OCI-LY3 (cell line): ENCODE measurements around the gene LRRC32.

Experiments
- H2AFZ ChIP-seq: fragments of 200-600, 300-600 bp; shearing (Covaris generic); 2 replicates; pipeline ENCODE4 v1.6.0; 2014; ENCODE audit warnings: antibody characterized with exemption, low read depth, low read length
- H3K27ac ChIP-seq: fragments of 200-600, 300-600 bp; sonication (generic); 2 replicates; pipeline ENCODE4 v1.5.1; 2014; ENCODE audit warnings: mild to moderate bottlenecking, low read length, moderate library complexity, mixed read lengths
- H3K27me3 ChIP-seq: fragments of 200-600, 300-600 bp; sonication (generic); 2 replicates; pipeline ENCODE4 v1.6.1; 2014; ENCODE audit warnings: low read depth, low read length, mixed read lengths
- H3K36me3 ChIP-seq: fragments of 200-600, 300-600 bp; sonication (generic); replicated peaks from 2 replicates; pipeline ENCODE3; 2014; ENCODE audit warnings: low read depth, low read length, mixed read lengths
- H3K4me1 ChIP-seq: fragments of 300-600, 200-600 bp; sonication (generic); 2 replicates; pipeline ENCODE4 v1.6.1; 2014; ENCODE audit warnings: low read length, mixed read lengths
- H3K4me2 ChIP-seq: fragments of 200-600, 300-600 bp; sonication (generic); 2 replicates; pipeline ENCODE4 v1.6.1; 2014; ENCODE audit warnings: low read length, mixed read lengths
- H3K4me3 ChIP-seq: fragments of 300-600, 200-600 bp; sonication (generic); 2 replicates; pipeline ENCODE4 v1.5.1; 2014; ENCODE audit warnings: antibody characterized with exemption, mild to moderate bottlenecking, low read length, moderate library complexity
- H3K79me2 ChIP-seq: fragments of 300-600, 200-600 bp; shearing (Covaris generic); 2 replicates; pipeline ENCODE4 v1.6.1; 2014; ENCODE audit warnings: mild to moderate bottlenecking, low read length, mixed read lengths
- H3K9ac ChIP-seq: fragments of 300-600, 200-600 bp; shearing (Covaris generic); 2 replicates; pipeline ENCODE4 v1.6.0; 2014; ENCODE audit warnings: mild to moderate bottlenecking, low read length, moderate library complexity
- H3K9me3 ChIP-seq: fragments of 200-600, 300-600 bp; shearing (Covaris generic); 2 replicates; pipeline ENCODE4 v1.6.1; 2014; ENCODE audit warnings: low read length, mixed read lengths; ENCODE audit not compliant: insufficient read depth
- H4K20me1 ChIP-seq: fragments of 200-600, 300-600 bp; sonication (generic); 2 replicates; pipeline ENCODE4 v1.6.1; 2016; ENCODE audit warnings: low read length, mixed read lengths; ENCODE audit not compliant: insufficient read depth
- EZH2phosphoT487 ChIP-seq: fragments of 200-600 bp; shearing (Covaris generic); IDR thresholded peaks from 2 replicates; pipeline ENCODE4 v1.6.1; 2018; ENCODE audit warnings: antibody characterized with exemption, mixed run types, low read depth
- TF ChIP-seq, protein P1 (sequence below): fragments of 200-600, 300-600 bp; sonication (generic); IDR thresholded peaks from 2 replicates; pipeline ENCODE4 v1.5.1; 2014; ENCODE audit warnings: antibody characterized with exemption, low read length, low read depth

Gene LRRC32

DNA sequence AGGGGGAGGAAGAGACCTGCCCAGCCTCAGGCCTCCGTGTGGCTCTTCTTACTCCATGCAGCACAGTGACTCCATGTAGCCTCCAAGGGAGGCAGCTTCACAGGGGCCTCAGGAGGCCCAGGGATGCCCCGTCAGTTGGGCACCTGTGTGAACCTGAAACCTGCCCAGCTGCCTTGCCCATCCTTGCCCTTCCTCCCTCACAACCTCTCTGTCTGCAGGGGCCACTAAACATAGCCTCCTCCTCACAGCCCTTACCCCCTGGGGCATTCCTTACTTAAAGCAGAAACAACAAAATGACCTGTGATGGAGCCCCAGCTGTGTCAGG lies 7.1 kb downstream of the LRRC32 start:
- Histone ChIP-seq H3K36me3 (peaks cover 82% of the 10 kb centered on the region), H4K20me1 (peaks cover 25% of the 10 kb centered on the region), H3K4me1 (peaks cover 49% of the 10 kb centered on the region), H3K9ac (no peak overlapping the region), H3K27me3 (no peaks in the 10 kb centered on the region), H3K4me3 (no peak overlapping the region), H3K79me2 (peaks cover 31% of the 10 kb centered on the region), H3K27ac (no peak overlapping the region), H2AFZ (no peak overlapping the region), H3K9me3 (no peaks in the 10 kb centered on the region), H3K4me2 (no peak overlapping the region)
- TF ChIP-seq, protein P1, sequence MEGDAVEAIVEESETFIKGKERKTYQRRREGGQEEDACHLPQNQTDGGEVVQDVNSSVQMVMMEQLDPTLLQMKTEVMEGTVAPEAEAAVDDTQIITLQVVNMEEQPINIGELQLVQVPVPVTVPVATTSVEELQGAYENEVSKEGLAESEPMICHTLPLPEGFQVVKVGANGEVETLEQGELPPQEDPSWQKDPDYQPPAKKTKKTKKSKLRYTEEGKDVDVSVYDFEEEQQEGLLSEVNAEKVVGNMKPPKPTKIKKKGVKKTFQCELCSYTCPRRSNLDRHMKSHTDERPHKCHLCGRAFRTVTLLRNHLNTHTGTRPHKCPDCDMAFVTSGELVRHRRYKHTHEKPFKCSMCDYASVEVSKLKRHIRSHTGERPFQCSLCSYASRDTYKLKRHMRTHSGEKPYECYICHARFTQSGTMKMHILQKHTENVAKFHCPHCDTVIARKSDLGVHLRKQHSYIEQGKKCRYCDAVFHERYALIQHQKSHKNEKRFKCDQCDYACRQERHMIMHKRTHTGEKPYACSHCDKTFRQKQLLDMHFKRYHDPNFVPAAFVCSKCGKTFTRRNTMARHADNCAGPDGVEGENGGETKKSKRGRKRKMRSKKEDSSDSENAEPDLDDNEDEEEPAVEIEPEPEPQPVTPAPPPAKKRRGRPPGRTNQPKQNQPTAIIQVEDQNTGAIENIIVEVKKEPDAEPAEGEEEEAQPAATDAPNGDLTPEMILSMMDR: no peak
- TF ChIP-seq EZH2phosphoT487: no peak

DNA sequence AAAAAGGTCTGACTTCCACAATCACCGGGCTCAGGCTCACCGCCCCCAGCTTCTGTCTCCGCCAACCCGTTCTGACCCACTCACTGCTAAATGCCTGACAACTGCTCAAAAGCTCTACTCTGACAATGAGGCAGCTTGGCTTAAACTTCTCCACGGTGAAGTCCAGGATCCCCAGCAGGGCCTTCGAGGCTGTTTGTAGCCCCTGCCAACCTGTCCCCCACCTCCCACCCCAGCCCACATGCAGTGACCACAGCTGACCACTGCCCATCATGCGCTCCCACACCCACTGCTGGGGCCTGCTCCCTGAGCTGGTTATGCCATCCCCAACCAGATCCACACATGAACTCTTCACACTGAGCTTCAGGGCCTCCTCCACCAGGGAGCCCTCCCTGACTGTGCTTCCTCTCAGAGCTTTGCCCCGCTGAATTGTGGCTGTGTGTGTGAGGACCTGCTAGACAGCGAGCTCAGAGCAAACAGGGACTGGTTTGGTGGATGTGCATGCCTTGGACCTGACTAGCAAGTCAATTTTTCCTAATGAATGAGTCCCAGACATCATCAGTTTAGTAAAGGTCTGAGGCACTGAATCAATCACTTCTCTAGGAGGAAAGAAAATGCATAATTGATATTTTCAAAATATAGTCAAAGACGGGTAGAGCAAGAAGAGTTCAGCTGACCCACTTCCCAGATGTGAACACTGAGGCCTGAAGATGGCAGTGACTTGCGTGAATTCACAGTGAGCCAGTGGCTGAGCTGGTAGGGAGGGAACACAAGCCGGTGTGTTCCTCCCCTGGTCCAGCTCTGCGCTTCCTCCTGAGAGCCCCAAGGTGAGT lies 7.7 kb downstream of the LRRC32 start:
- H3K4me1 ChIP-seq: peaks cover 44% of the 10 kb centered on the region
- TF ChIP-seq EZH2phosphoT487: no peak
- TF ChIP-seq, protein P1: no peak
- H3K9me3 ChIP-seq: no peaks in the 10 kb centered on the region
- H3K27ac ChIP-seq: no peak overlapping the region
- peaks cover 82% of the 10 kb centered on the region for H3K36me3 ChIP-seq
- H3K27me3 ChIP-seq: no peaks in the 10 kb centered on the region
- H3K4me2 ChIP-seq: no peak overlapping the region
- peaks cover 25% of the 10 kb centered on the region for H3K79me2 ChIP-seq
- H3K9ac ChIP-seq: no peak overlapping the region
- no peak overlapping the region for H2AFZ ChIP-seq
- H4K20me1 ChIP-seq: peaks cover 31% of the 10 kb centered on the region
- H3K4me3 ChIP-seq: no peak overlapping the region

DNA sequence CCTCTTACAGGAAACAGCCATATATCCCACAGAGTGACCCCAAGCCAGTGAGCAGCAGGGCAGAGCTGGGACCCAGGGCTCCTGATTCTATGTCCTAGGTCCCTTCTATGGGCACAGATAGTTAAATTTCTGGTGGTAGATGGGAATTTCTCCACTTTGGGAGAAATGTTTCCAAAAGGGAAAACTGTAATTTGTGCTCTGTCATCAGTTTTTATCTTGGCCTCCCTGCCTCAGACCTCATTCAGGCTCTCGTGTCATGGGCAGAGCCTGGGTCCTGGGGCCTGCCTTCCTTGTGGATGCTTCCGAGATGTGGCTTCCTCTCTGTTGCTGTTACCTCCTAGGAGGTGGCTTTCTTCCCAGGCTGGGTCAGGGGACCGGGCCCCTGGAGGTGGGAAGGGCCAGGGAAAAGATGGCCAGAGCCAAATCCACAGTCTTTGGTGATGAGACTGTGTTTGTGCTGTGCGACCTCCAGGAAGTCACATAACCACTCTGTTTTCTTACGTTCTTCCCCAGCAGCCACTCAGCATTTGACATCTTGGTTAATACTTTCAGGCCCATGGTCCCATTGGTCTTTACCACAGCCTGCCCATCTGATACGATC lies 8.6 kb downstream of the LRRC32 start:
- peaks cover 40% of the 10 kb centered on the region for H4K20me1 ChIP-seq
- H3K9me3 ChIP-seq: no peaks in the 10 kb centered on the region
- H3K4me2 ChIP-seq: no peak overlapping the region
- peaks cover 16% of the 10 kb centered on the region for H3K79me2 ChIP-seq
- H2AFZ ChIP-seq: no peak overlapping the region
- TF ChIP-seq, protein P1: no peak
- no peak for TF ChIP-seq EZH2phosphoT487
- H3K4me3 ChIP-seq: no peak overlapping the region
- H3K9ac ChIP-seq: no peak overlapping the region
- H3K27me3 ChIP-seq: no peaks in the 10 kb centered on the region
- peaks cover 82% of the 10 kb centered on the region for H3K36me3 ChIP-seq
- H3K27ac ChIP-seq: no peak overlapping the region
- H3K4me1 ChIP-seq: peaks cover 34% of the 10 kb centered on the region

DNA sequence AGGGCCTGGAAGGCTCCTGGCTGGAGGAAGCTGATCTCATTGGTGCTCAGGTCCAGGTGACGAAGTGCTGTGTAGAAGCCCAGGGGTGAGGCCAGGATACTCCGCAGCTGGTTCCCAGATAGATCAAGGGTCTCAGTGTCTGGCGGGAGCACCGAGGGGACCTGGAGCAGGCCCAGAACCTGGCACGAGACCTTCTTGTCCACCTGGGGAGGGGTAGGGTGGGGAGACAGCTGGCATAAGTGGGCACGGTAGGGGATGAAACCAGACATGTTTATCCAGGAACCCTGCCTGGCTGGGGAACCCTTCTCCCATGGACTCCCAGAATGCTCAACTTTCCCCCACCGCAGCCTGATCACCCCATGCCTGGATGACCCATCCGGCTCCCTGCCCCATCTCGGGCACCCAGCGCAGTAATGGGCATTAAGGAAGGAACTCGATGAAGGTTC lies 9.2 kb downstream of the LRRC32 start:
- no peak for TF ChIP-seq EZH2phosphoT487
- TF ChIP-seq, protein P1: no peak

More for the DNA sequence above, 9.2 kb downstream of the LRRC32 start:
- Histone ChIP-seq H4K20me1 (peaks cover 40% of the 10 kb centered on the region), H3K4me3 (no peak overlapping the region), H3K27ac (no peak overlapping the region), H3K36me3 (peaks cover 82% of the 10 kb centered on the region), H3K79me2 (peaks cover 10% of the 10 kb centered on the region), H3K27me3 (no peaks in the 10 kb centered on the region), H3K4me1 (peaks cover 28% of the 10 kb centered on the region), H3K9me3 (no peaks in the 10 kb centered on the region), H3K9ac (no peak overlapping the region), H3K4me2 (no peak overlapping the region), H2AFZ (no peak overlapping the region)
